ENCODE measurements around the gene GNAT3. TPM values are rescaled to one million over a fixed set of nuclear protein-coding genes. Genes with fewer than 3 reads are reported as not detected.

Gene GNAT3
- total RNA-seq, 1 donor from 2014 or later: not detected

DNA sequence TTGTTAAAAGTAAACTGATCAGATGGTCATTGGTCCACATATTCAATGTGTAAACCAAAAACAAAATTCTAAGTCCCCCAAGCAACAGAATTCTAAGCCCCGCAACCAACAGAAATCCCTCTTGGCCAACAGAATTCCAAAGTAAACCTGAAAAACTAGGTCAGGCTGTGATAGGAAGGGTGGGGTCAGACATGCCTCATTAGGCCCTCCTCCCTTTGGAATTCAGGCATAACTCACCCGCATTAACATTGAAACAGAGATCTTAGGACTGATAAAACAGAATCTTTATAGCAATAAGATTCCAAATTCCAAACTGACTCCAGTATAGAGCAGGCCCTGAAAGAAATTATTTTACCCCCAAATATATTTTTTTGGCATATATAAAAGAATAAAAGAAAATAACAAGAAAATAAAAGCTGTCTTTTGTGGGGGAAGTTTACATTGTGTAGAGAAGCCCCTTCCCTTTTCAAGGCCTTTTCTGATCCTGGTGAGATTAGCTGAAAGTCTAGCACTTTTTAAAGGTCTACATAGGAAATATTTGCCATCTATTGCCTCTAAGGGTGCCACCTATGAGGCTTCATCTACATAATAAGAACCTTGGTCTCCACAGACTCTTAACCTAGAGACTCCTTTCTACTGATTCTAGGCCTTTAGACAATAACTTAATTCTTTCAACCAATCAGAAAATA, 30.5 kb downstream of the GNAT3 start:
- no peak for TF ChIP-seq CTCF (conservative IDR thresholded peaks at IDR 0.05; ENCODE audit: low read depth, low read length)
- H3K4me3 ChIP-seq (ENCODE audit: low read depth, low read length): no peak overlapping the region
- no peak for DNase-seq (ENCODE audit: low read depth)

- no peak for TF ChIP-seq CTCF (conservative IDR thresholded peaks at IDR 0.05; ENCODE audit: low read depth, low read length)
- H3K4me3 ChIP-seq (ENCODE audit: low read depth, low read length): no peak overlapping the region
- DNase-seq (ENCODE audit: low read depth): no peak
Measured at GRCh38 chr7:80480566-80480965, 31.3 kb downstream of the GNAT3 start.

- H3K4me3 ChIP-seq (ENCODE audit: low read depth, low read length): no peak overlapping the region
- peak; percentile 33 for DNase-seq (ENCODE audit: low read depth)
- no peak for TF ChIP-seq CTCF (conservative IDR thresholded peaks at IDR 0.05; ENCODE audit: low read depth, low read length)
Measured at GRCh38 chr7:80478683-80479082, 33.2 kb downstream of the GNAT3 start.

GRCh38 chr7:80476035-80476434, 35.8 kb downstream of the GNAT3 start:
- TF ChIP-seq CTCF (conservative IDR thresholded peaks at IDR 0.05; ENCODE audit: low read depth, low read length): no peak
- DNase-seq (ENCODE audit: low read depth): no peak
- no peak overlapping the region for H3K4me3 ChIP-seq (ENCODE audit: low read depth, low read length)

GRCh38 chr7:80475383-80475782, 36.5 kb downstream of the GNAT3 start:
- no peak for TF ChIP-seq CTCF (conservative IDR thresholded peaks at IDR 0.05; ENCODE audit: low read depth, low read length)
- no peak overlapping the region for H3K4me3 ChIP-seq (ENCODE audit: low read depth, low read length)
- DNase-seq (ENCODE audit: low read depth): no peak

GRCh38 chr7:80473751-80474150, 38.1 kb downstream of the GNAT3 start:
- DNase-seq (ENCODE audit: low read depth): no peak
- H3K4me3 ChIP-seq (ENCODE audit: low read depth, low read length): no peak overlapping the region
- no peak for TF ChIP-seq CTCF (conservative IDR thresholded peaks at IDR 0.05; ENCODE audit: low read depth, low read length)
